K562 (cell line): ENCODE results near the gene CBX4. TPM values are rescaled to one million over a fixed set of nuclear protein-coding genes. Genes with fewer than 3 reads are reported as not detected.
A peak's percentile ranks its signal among the peaks of the same experiment; 100 is the strongest.

Experiments
- CBX5 ChIP-seq: IDR thresholded peaks from 2 replicates; pipeline ENCODE4 v1.6.1; 2014; ENCODE audit warnings: low read depth, borderline replicate concordance
- CBX8 ChIP-seq: fragments of 200-600 bp; sonication (generic); IDR thresholded peaks from 2 replicates; pipeline ENCODE4 v1.6.1; 2012; ENCODE audit warnings: borderline replicate concordance, mixed run types, low read depth, mild to moderate bottlenecking, moderate library complexity, mixed read lengths, low read length, control low read depth, inconsistent platforms; ENCODE audit not compliant: poor library complexity, severe bottlenecking; ENCODE audit errors: extremely low read depth
- EHMT2 ChIP-seq: fragments of 450-650 bp; IDR thresholded peaks from 2 replicates; pipeline ENCODE4 v1.6.1; 2018; ENCODE audit warnings: antibody characterized with exemption
- ELF4 ChIP-seq: fragments of 450-650 bp; formaldehyde crosslinking; IDR thresholded peaks from 2 replicates; pipeline ENCODE4 v1.4.0; 2022; ENCODE audit warnings: missing genetic modification characterization
- FOXJ3 ChIP-seq: sonication (generic); formaldehyde crosslinking; IDR thresholded peaks from 2 replicates; pipeline ENCODE4 v1.4.0; 2020; ENCODE audit warnings: mild to moderate bottlenecking, missing genetic modification reagents
- GTF2A2 ChIP-seq: IDR thresholded peaks from 2 replicates; pipeline ENCODE4 v1.6.1; 2016; ENCODE audit warnings: mild to moderate bottlenecking, missing genetic modification characterization, missing compliant biosample characterization
- GTF2B ChIP-seq: IDR thresholded peaks from 2 replicates; pipeline ENCODE4 v1.6.1; 2011; ENCODE audit not compliant: insufficient read length; ENCODE audit errors: extremely low read depth
- JUN ChIP-seq, 2 experiments: sonication (generic) in 1 of 2; formaldehyde crosslinking in 1 of 2; IDR thresholded peaks; 2 replicates each; pipeline versions ENCODE4 v1.6.1 to v1.8.0; 2012 to 2022; ENCODE audit warnings: borderline replicate concordance in 2 of 2, mild to moderate bottlenecking in 2 of 2, improper control_type of control experiment in 1 of 2, low read depth in 1 of 2, low read length in 1 of 2, missing genetic modification reagents in 1 of 2
- MAFK ChIP-seq: IDR thresholded peaks from 2 replicates; pipeline ENCODE4 v1.6.1; 2011; ENCODE audit warnings: low read length, improper control_type of control experiment
- MCM7 ChIP-seq, 2 experiments: fragments of 450-650 bp; IDR thresholded peaks; 2 replicates each; pipeline ENCODE4 v1.6.1; 2016 to 2018
- NCOA6 ChIP-seq: fragments of 450-650 bp; IDR thresholded peaks from 2 replicates; pipeline ENCODE4 v1.6.1; 2017; ENCODE audit warnings: mild to moderate bottlenecking
- NONO ChIP-seq, 2 experiments: fragments of 200-400 bp in 1 of 2; fragments of 450-650 bp in 1 of 2; formaldehyde crosslinking in 1 of 2; IDR thresholded peaks; 2 replicates each; pipeline ENCODE4 v1.6.1; 2017; ENCODE audit warnings: low read depth in 2 of 2, mild to moderate bottlenecking in 2 of 2, moderate library complexity in 2 of 2, low read length in 1 of 2
- PKNOX1 ChIP-seq: fragments of 450-650 bp; IDR thresholded peaks from 2 replicates; pipeline ENCODE4 v1.6.1; 2016
- POLR2AphosphoS5 ChIP-seq: IDR thresholded peaks from 2 replicates; pipeline ENCODE4 v1.6.1; 2011; ENCODE audit warnings: mild to moderate bottlenecking, low read depth, low read length, moderate library complexity; ENCODE audit not compliant: control insufficient read depth, insufficient read depth
- POLR2H ChIP-seq: IDR thresholded peaks from 2 replicates; pipeline ENCODE4 v1.6.1; 2016; ENCODE audit warnings: missing genetic modification characterization, low read depth, mild to moderate bottlenecking, control low read depth, missing compliant biosample characterization, moderate library complexity
- PRMT5 ChIP-seq: sonication (generic); formaldehyde crosslinking; IDR thresholded peaks from 2 replicates; pipeline ENCODE4 v1.5.0; 2020; ENCODE audit warnings: missing genetic modification reagents
- PYGO2 ChIP-seq: fragments of 450-650 bp; IDR thresholded peaks from 2 replicates; pipeline ENCODE4 v1.6.1; 2016; ENCODE audit warnings: mild to moderate bottlenecking, missing genetic modification characterization, moderate library complexity, missing compliant biosample characterization
- SIN3A ChIP-seq, 2 experiments: fragments of 150-350 bp in 1 of 2; IDR thresholded peaks; 2 replicates each; pipeline ENCODE4 v1.6.1; 2011 to 2016; ENCODE audit warnings: borderline replicate concordance in 2 of 2, low read depth in 2 of 2, low read length in 2 of 2, mild to moderate bottlenecking in 2 of 2, moderate library complexity in 2 of 2; ENCODE audit not compliant: control insufficient read depth in 1 of 2
- TAF15 ChIP-seq: fragments of 200-400 bp; formaldehyde crosslinking; IDR thresholded peaks from 2 replicates; pipeline ENCODE4 v1.6.1; 2017; ENCODE audit warnings: mild to moderate bottlenecking, low read depth, low read length, moderate library complexity
- TCF15 ChIP-seq: fragments of 250-450 bp; sonication (Bioruptor Pico); IDR thresholded peaks from 2 replicates; pipeline ENCODE4 v1.8.0; 2022; ENCODE audit warnings: moderate library complexity, mild to moderate bottlenecking, inconsistent platforms
- TGIF2 ChIP-seq: sonication (generic); formaldehyde crosslinking; IDR thresholded peaks from 2 replicates; pipeline ENCODE4 v1.8.1; 2022; ENCODE audit warnings: mild to moderate bottlenecking, missing genetic modification reagents, moderate library complexity
- TRIM28 ChIP-seq: fragments of 450-650 bp; IDR thresholded peaks from 2 replicates; pipeline ENCODE4 v1.6.1; 2017
- ZFP30 ChIP-seq: fragments of 250-450 bp; sonication (Bioruptor Pico); IDR thresholded peaks from 2 replicates; pipeline ENCODE4 v1.8.0; 2022; ENCODE audit warnings: moderate library complexity, mild to moderate bottlenecking, inconsistent platforms, borderline replicate concordance
- ZFX ChIP-seq: sonication (generic); formaldehyde crosslinking; IDR thresholded peaks from 2 replicates; pipeline ENCODE4 v1.8.0; 2022; ENCODE audit warnings: mild to moderate bottlenecking, missing genetic modification reagents, moderate library complexity
- ZNF165 ChIP-seq: fragments of 250-450 bp; sonication (Bioruptor Pico); IDR thresholded peaks from 2 replicates; pipeline ENCODE4 v1.4.0; 2020; ENCODE audit warnings: borderline replicate concordance
- ZNF175 ChIP-seq: fragments of 200-800 bp; sonication (Bioruptor generic); IDR thresholded peaks from 2 replicates; pipeline ENCODE4 v1.6.1; 2016; ENCODE audit warnings: low read depth, mild to moderate bottlenecking, missing genetic modification characterization, missing compliant biosample characterization
- polyA plus RNA-seq, 8 experiments: library from polyadenylated mRNA; depleted of rRNA in 4 of 8; stranded (reverse) in 5 of 8; unstranded in 3 of 8; fragments of >200 nt; fragmentation: Nextera tagmentation in 2 of 8; fragmentation: Illumina TruSeq in 1 of 8; extraction: Ambion mirVana in 2 of 8; extraction: Trizol in 1 of 8; gene quantifications; 2 replicates each; pipeline versions ENCODE4 v1.2.1 to v1.2.3, GENCODE V29; 2011 to 2014; ENCODE audit warnings: inconsistent platforms in 1 of 8, missing spikeins in 1 of 8
- total RNA-seq, 7 experiments: library from RNA; depleted of rRNA in 6 of 7; stranded (reverse); fragments of >200 nt in 6 of 7; fragmentation: Illumina TruSeq in 2 of 7; extraction: Trizol in 2 of 7; gene quantifications; 2 replicates each; pipeline versions ENCODE4 v1.2.1 to v1.2.3, GENCODE V29; 2011 to 2021; ENCODE audit warnings: low replicate concordance in 1 of 7

Gene CBX4
- total and polyA plus RNA-seq, 9 of the 15 experiments (the other 6 are each of a cell fraction or from before 2014, with no cell fraction given): 0.98 to 50.5 (median 10.0) TPM

GRCh38 chr17:79831265-79832217, 7.7 kb downstream of the CBX4 start (continued):
- TF ChIP-seq NONO (IDR thresholded peaks at IDR 0.05; ENCODE audit: low read depth in 2 of 2, low read length in 1 of 2): no peak
- no peak for TF ChIP-seq MAFK
- TF ChIP-seq PKNOX1: 0 out of 2 replicates have a peak, but pooled peaks have one; percentile 24
- TF ChIP-seq TCF15 (CRISPR knock-in tag): 0 out of 2 replicates have a peak, but pooled peaks have one; percentile 10
- no peak for TF ChIP-seq TRIM28
- TF ChIP-seq ZNF165 (CRISPR knock-in tag): no peak
- TF ChIP-seq TGIF2: no peak
- TF ChIP-seq EHMT2: no peak
- no peak for TF ChIP-seq ZFP30 (CRISPR knock-in tag)
- no peak for TF ChIP-seq MCM7 (IDR thresholded peaks at IDR 0.05)
- no peak; the same call in 1 of the 2 replicates for TF ChIP-seq POLR2H (tag)
- TF ChIP-seq ELF4 (CRISPR knock-in tag): peak; percentile 59; the same call in 1 of the 2 replicates
- TF ChIP-seq POLR2AphosphoS5: peak; percentile 47; the same call in 1 of the 2 replicates
- TF ChIP-seq FOXJ3 (CRISPR knock-in tag): no peak
- TF ChIP-seq NCOA6: no peak
- TF ChIP-seq JUN (IDR thresholded peaks at IDR 0.05; ENCODE audit: borderline replicate concordance, low read depth, low read length): no peak
- no peak for TF ChIP-seq JUN (CRISPR knock-in tag; IDR thresholded peaks at IDR 0.05; ENCODE audit: borderline replicate concordance)
- TF ChIP-seq SIN3A (IDR thresholded peaks at IDR 0.05; ENCODE audit: borderline replicate concordance in 2 of 2, control insufficient read depth in 1 of 2, low read depth in 2 of 2, low read length in 2 of 2): no peak; a peak in 1 of 4 replicates
- TF ChIP-seq TAF15: no peak
- no peak for TF ChIP-seq CBX8
- no peak for TF ChIP-seq CBX5
- peak; percentile 81 for TF ChIP-seq ZFX (CRISPR knock-in tag)
- TF ChIP-seq PYGO2: 0 out of 2 replicates have a peak, but pooled peaks have one; percentile 42
- peak; percentile 53; the same call in 1 of the 2 replicates for TF ChIP-seq ZNF175 (CRISPR knock-in tag)
- TF ChIP-seq PRMT5 (CRISPR knock-in tag): no peak
- no peak for TF ChIP-seq GTF2A2 (tag)
- no peak for TF ChIP-seq GTF2B
